HepG2 (cell line): ENCODE measurements around the gene RPS17. TPM values are rescaled to one million over a fixed set of nuclear protein-coding genes. Genes with fewer than 3 reads are reported as not detected.

Experiments used
- ATAC-seq: fragments of 200-7000 bp; cut with Tn5 transposase; 3 replicates; pipeline ENCODE4 v1.9.1; 2020; ENCODE audit warnings: mild to moderate bottlenecking, moderate library complexity
- BruUV-seq: library from RNA; stranded (reverse); fragments of 400-500 nt; replicated peaks from 2 replicates; lab custom pipeline; 2021; lab: Mats Ljungman, UMichigan
- CTCF ChIA-PET: fragments of 300-600 bp; formaldehyde crosslinking; extraction: SDS; loops from one replicate; lab custom pipeline; 2021; ENCODE audit warnings: low total read pairs, inconsistent platforms, low intra/inter-chr PET ratio; lab: Yijun Ruan, JAX
- POLR2A ChIA-PET: fragments of 350-600 bp; sonication (Branson Sonifier 250); formaldehyde crosslinking; loops from one replicate; lab custom pipeline; 2020; ENCODE audit warnings: antibody characterized with exemption, inconsistent platforms; lab: Yijun Ruan, JAX
- DNase-seq: peaks from one replicate; pipeline ENCODE4 v3.0.0-alpha.2; 2015; ENCODE audit warnings: low spot score
- FAIRE-seq: peaks from 3 replicates; lab custom pipeline; 2011; peaks lifted over from hg19 to GRCh38; lab: Jason Lieb, UNC
- H2AFZ ChIP-seq: one replicate; pipeline ENCODE4 v1.6.1; 2011; ENCODE audit warnings: low read length, inconsistent platforms
- H3K27ac ChIP-seq: fragments of 300-600 bp; 3 replicates; pipeline ENCODE4 v1.8.0; 2011; ENCODE audit warnings: mixed run types, mild to moderate bottlenecking, mixed read lengths, low read length, inconsistent platforms; ENCODE audit not compliant: insufficient read depth; ENCODE audit errors: extremely low read length
- H3K27me3 ChIP-seq, 2 experiments: fragments of 200-600 bp in 1 of 2; 2 replicates in 1 of 2; 3 replicates in 1 of 2; pipeline versions ENCODE4 v1.6.0 to v1.8.0; 2011; ENCODE audit warnings: low read length in 2 of 2, mild to moderate bottlenecking in 2 of 2, moderate library complexity in 2 of 2, inconsistent platforms in 1 of 2; ENCODE audit not compliant: insufficient read depth in 2 of 2, control insufficient read depth in 1 of 2
- H3K36me3 ChIP-seq, 2 experiments: fragments of 200-600 bp in 1 of 2; replicated peaks in 1 of 2; 2 replicates in 1 of 2; 3 replicates in 1 of 2; pipeline versions ENCODE4 v1.5.1 to v1.8.0; 2011; ENCODE audit warnings: low read length in 2 of 2, inconsistent platforms in 1 of 2; ENCODE audit not compliant: insufficient read depth in 2 of 2, control insufficient read depth in 1 of 2
- H3K4me1 ChIP-seq: 2 replicates; pipeline ENCODE4 v1.5.1; 2012; ENCODE audit warnings: low read length, inconsistent platforms; ENCODE audit not compliant: insufficient read depth
- H3K4me2 ChIP-seq: 2 replicates; pipeline ENCODE4 v1.6.0; 2011; ENCODE audit warnings: low read depth, low read length, inconsistent platforms
- H3K4me3 ChIP-seq, 3 experiments: fragments of 200-600 bp in 1 of 3; sonication (generic), shearing (Covaris generic) in 1 of 3; replicated peaks in 1 of 3; 2 replicates each; pipeline ENCODE4 v1.5.1; 2011 to 2016; ENCODE audit warnings: low read length in 3 of 3, inconsistent platforms in 2 of 3, low read depth in 2 of 3, mild to moderate bottlenecking in 2 of 3, control low read depth in 1 of 3, mixed read lengths in 1 of 3; ENCODE audit not compliant: insufficient read depth in 1 of 3
- H3K79me2 ChIP-seq: one replicate; pipeline ENCODE4 v1.6.1; 2011; ENCODE audit warnings: low read length, inconsistent platforms; ENCODE audit not compliant: insufficient read depth
- H3K9ac ChIP-seq: 2 replicates; pipeline ENCODE4 v1.6.0; 2011; ENCODE audit warnings: mild to moderate bottlenecking, low read depth, low read length, inconsistent platforms; ENCODE audit not compliant: insufficient read depth
- H3K9me3 ChIP-seq: 2 replicates; pipeline ENCODE4 v1.5.1; 2012; ENCODE audit warnings: mild to moderate bottlenecking, low read length
- H4K20me1 ChIP-seq: 2 replicates; pipeline ENCODE4 v1.6.0; 2011; ENCODE audit warnings: inconsistent platforms, mild to moderate bottlenecking, low read length, moderate library complexity; ENCODE audit not compliant: insufficient read depth
- ARNT2 ChIP-seq: sonication (generic); formaldehyde crosslinking; IDR thresholded peaks from 2 replicates; pipeline ENCODE4 v1.8.0; 2022; ENCODE audit warnings: mild to moderate bottlenecking, low read depth, missing genetic modification reagents, moderate library complexity
- ATF7 ChIP-seq, 2 experiments: fragments of 450-650 bp in 1 of 2; sonication (generic) in 1 of 2; formaldehyde crosslinking in 1 of 2; IDR thresholded peaks; 2 replicates each; pipeline versions ENCODE4 v1.4.0 to v1.6.1; 2016 to 2020; ENCODE audit warnings: antibody characterized with exemption in 1 of 2, mild to moderate bottlenecking in 1 of 2, missing genetic modification reagents in 1 of 2
- FLYWCH1 ChIP-seq: sonication (generic); formaldehyde crosslinking; IDR thresholded peaks from 2 replicates; pipeline ENCODE4 v1.8.1; 2023; ENCODE audit warnings: mild to moderate bottlenecking, missing genetic modification reagents
- MTF1 ChIP-seq: sonication (generic); formaldehyde crosslinking; IDR thresholded peaks from 2 replicates; pipeline ENCODE4 v1.5.0; 2020; ENCODE audit warnings: missing genetic modification reagents
- NFIB ChIP-seq: sonication (generic); formaldehyde crosslinking; IDR thresholded peaks from 2 replicates; pipeline ENCODE4 v1.9.0; 2021; ENCODE audit warnings: missing genetic modification reagents, mild to moderate bottlenecking, borderline replicate concordance
- RORA ChIP-seq: sonication (generic); formaldehyde crosslinking; IDR thresholded peaks from 2 replicates; pipeline ENCODE4 v1.5.0; 2020; ENCODE audit warnings: mild to moderate bottlenecking, missing genetic modification reagents, moderate library complexity
- SAFB2 ChIP-seq: sonication (generic); formaldehyde crosslinking; IDR thresholded peaks from 2 replicates; pipeline ENCODE4 v1.5.1; 2020; ENCODE audit warnings: missing genetic modification reagents, low read depth, mild to moderate bottlenecking, borderline replicate concordance
- SRSF9 ChIP-seq: fragments of 200-400 bp; formaldehyde crosslinking; IDR thresholded peaks from 2 replicates; pipeline ENCODE4 v1.6.1; 2018; ENCODE audit warnings: borderline replicate concordance, mild to moderate bottlenecking, low read depth, low read length; ENCODE audit not compliant: insufficient read depth, poor library complexity, severe bottlenecking
- TEF ChIP-seq: sonication (generic); formaldehyde crosslinking; IDR thresholded peaks from 2 replicates; pipeline ENCODE4 v1.5.0; 2020; ENCODE audit warnings: missing genetic modification reagents
- THAP7 ChIP-seq: sonication (generic); formaldehyde crosslinking; IDR thresholded peaks from 2 replicates; pipeline ENCODE4 v1.8.1; 2023; ENCODE audit warnings: mild to moderate bottlenecking, missing genetic modification reagents
- ZNF232 ChIP-seq: sonication (generic); formaldehyde crosslinking; IDR thresholded peaks from 2 replicates; pipeline ENCODE4 v1.4.0; 2020; ENCODE audit warnings: missing genetic modification reagents, borderline replicate concordance
- ZNF331 ChIP-seq: sonication (generic); formaldehyde crosslinking; IDR thresholded peaks from 2 replicates; pipeline ENCODE4 v1.4.0; 2020; ENCODE audit warnings: missing genetic modification reagents
- ZNF552 ChIP-seq: sonication (generic); formaldehyde crosslinking; IDR thresholded peaks from 2 replicates; pipeline ENCODE4 v1.9.0; 2022; ENCODE audit warnings: missing genetic modification reagents, mild to moderate bottlenecking, borderline replicate concordance
- ZNF768 ChIP-seq: sonication (generic); formaldehyde crosslinking; IDR thresholded peaks from 2 replicates; pipeline ENCODE4 v1.4.0; 2020; ENCODE audit warnings: missing genetic modification reagents
- WGBS: methylation state at CpG from one replicate; pipeline ENCODE4 v1.1.6; 2017; ENCODE audit warnings: low lambda C conversion rate; 5-methylcytosine and 5-hydroxymethylcytosine counted together
- in situ Hi-C: cut with HindIII; loops from 2 replicates; pipeline ENCODE4 v1.10.0; 2017; ENCODE audit warnings: low pct_unique_long_range_greater_than_20kb; ENCODE audit not compliant: extremely low pct_ligation_motif_present
- intact Hi-C: fragments of 100-400 bp; cut with micrococcal nuclease; formaldehyde crosslinking; loops from one replicate; pipeline ENCODE4 v1.10.0; 2022; ENCODE audit not compliant: unreplicated experiment
- polyA plus RNA-seq, 8 experiments: library from polyadenylated mRNA; depleted of rRNA in 3 of 8; stranded (reverse) in 7 of 8; unstranded in 1 of 8; fragments of >200 nt; fragmentation: Illumina TruSeq in 4 of 8; extraction: Trizol in 4 of 8; gene quantifications; 2 replicates each; pipeline versions ENCODE4 v1.2.1 to v1.2.3, GENCODE V29; 2011 to 2016; ENCODE audit warnings: low read depth in 4 of 8, missing spikeins in 1 of 8, mixed read lengths in 1 of 8; ENCODE audit not compliant: insufficient read depth in 1 of 8
- total RNA-seq, 5 experiments: library from RNA; depleted of rRNA; stranded (reverse); fragments of >200 nt; fragmentation: Illumina TruSeq; extraction: Trizol; gene quantifications; 2 replicates each; pipeline ENCODE4 v1.2.3, GENCODE V29; 2016; ENCODE audit warnings: low read depth in 1 of 5
- TF ChIP-seq, protein P1 (sequence below): sonication (generic); formaldehyde crosslinking; IDR thresholded peaks from 2 replicates; pipeline ENCODE4 v1.5.0; 2020; ENCODE audit warnings: mild to moderate bottlenecking, missing genetic modification reagents, borderline replicate concordance
- TF ChIP-seq, protein P2 (sequence below): sonication (generic); formaldehyde crosslinking; IDR thresholded peaks from 2 replicates; pipeline ENCODE4 v1.4.0; 2020; ENCODE audit warnings: mild to moderate bottlenecking, missing genetic modification reagents

The RPS17 gene
- total and polyA plus RNA-seq, 2 of the 13 experiments (the other 11 are each of a cell fraction or from before 2014, with no cell fraction given), result 2,570 to 5,021 TPM

GRCh38 chr15:82545478-82545877 is 5.2 kb upstream of the RPS17 start:
- WGBS, result 32% methylated on average over 6 of the region's 6 CpGs
- intact Hi-C loops, result no loop called here
- Histone ChIP-seq H3K9me3 (no peaks in the 10 kb centered on the region), H3K9ac (no peak overlapping the region), H3K27ac (no peak overlapping the region), H3K27me3 (peaks cover 1 to 7% of the 10 kb centered on the region in 2 experiments; a peak in 2 of 5 replicates), H2AFZ (no peak overlapping the region), H3K4me2 (no peak overlapping the region), H3K4me1 (0 out of 2 replicates have a peak, but pooled peaks cover 5% of the 10 kb centered on the region), H3K4me3 (no peak overlapping the region), H4K20me1 (no peaks in the 10 kb centered on the region), H3K79me2 (no peaks in the 10 kb centered on the region), H3K36me3 (no peaks in the 10 kb centered on the region)
- no peak for TF ChIP-seq THAP7 (CRISPR knock-in tag)
- TF ChIP-seq, protein P1, sequence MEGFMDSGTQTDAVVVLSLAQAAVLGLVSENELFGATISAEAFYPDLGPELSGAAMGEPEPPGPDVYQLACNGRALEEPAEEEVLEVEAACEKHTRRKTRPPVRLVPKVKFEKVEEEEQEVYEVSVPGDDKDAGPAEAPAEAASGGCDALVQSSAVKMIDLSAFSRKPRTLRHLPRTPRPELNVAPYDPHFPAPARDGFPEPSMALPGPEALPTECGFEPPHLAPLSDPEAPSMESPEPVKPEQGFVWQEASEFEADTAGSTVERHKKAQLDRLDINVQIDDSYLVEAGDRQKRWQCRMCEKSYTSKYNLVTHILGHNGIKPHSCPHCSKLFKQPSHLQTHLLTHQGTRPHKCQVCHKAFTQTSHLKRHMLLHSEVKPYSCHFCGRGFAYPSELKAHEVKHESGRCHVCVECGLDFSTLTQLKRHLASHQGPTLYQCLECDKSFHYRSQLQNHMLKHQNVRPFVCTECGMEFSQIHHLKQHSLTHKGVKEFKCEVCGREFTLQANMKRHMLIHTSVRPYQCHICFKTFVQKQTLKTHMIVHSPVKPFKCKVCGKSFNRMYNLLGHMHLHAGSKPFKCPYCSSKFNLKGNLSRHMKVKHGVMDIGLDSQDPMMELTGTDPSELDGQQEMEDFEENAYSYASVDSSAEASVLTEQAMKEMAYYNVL (CRISPR knock-in tag), result no peak
- no peak for TF ChIP-seq ZNF232
- TF ChIP-seq MTF1, result no peak
- no peak for TF ChIP-seq SRSF9
- no peak for TF ChIP-seq NFIB (CRISPR knock-in tag)
- TF ChIP-seq SAFB2 (CRISPR knock-in tag), result no peak
- no peak for TF ChIP-seq ZNF331
- TF ChIP-seq FLYWCH1, result no peak
- TF ChIP-seq RORA (CRISPR knock-in tag), result no peak
- no peak for TF ChIP-seq ZNF552 (CRISPR knock-in tag)
- TF ChIP-seq, protein P2, sequence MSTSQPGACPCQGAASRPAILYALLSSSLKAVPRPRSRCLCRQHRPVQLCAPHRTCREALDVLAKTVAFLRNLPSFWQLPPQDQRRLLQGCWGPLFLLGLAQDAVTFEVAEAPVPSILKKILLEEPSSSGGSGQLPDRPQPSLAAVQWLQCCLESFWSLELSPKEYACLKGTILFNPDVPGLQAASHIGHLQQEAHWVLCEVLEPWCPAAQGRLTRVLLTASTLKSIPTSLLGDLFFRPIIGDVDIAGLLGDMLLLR (CRISPR knock-in tag), result no peak
- TF ChIP-seq ARNT2 (CRISPR knock-in tag), result no peak
- TF ChIP-seq ATF7 (IDR thresholded peaks at IDR 0.05), result no peak
- no peak for TF ChIP-seq ATF7 (CRISPR knock-in tag; IDR thresholded peaks at IDR 0.05)
- no peak for TF ChIP-seq TEF (CRISPR knock-in tag)
- TF ChIP-seq ZNF768 (CRISPR knock-in tag), result no peak
- DNase-seq, result no peak
- ChIA-PET CTCF (no interaction called here), POLR2A (no interaction called here)
- no peak for ATAC-seq
- in situ Hi-C loops, result loop anchor here (10.0 kb wide), 1 partner anchor 469 kb away; the partner anchor contains the start of gene C15orf40
- FAIRE-seq, result no peak
- BruUV-seq, result no TSS peak
